ENCODE measurements around the gene TP63.

GRCh38 chr3:189728915-189729314 lies 97.7 kb downstream of the TP63 start:
- TF ChIP-seq POLR2A (IDR thresholded peaks at IDR 0.05) = no peak
- TF ChIP-seq CTCF (IDR thresholded peaks at IDR 0.05) = no peak
